HG02610 (cell line): ENCODE data around the gene WIPI1.
A peak's percentile ranks its signal among the peaks of the same experiment; 100 is the strongest.

ENCODE experiments used
- ATAC-seq: cut with Tn5 transposase; IDR thresholded peaks from one replicate; pipeline ENCODE4 v1.9.1; 2021; ENCODE audit warnings: mild to moderate bottlenecking, moderate library complexity; ENCODE audit not compliant: unreplicated experiment

Gene WIPI1

GRCh38 chr17:68461122-68461539 lies 3.8 kb upstream of the WIPI1 start:
- no peak for ATAC-seq

GRCh38 chr17:68460715-68461114 lies 3.4 kb upstream of the WIPI1 start:
- no peak for ATAC-seq

GRCh38 chr17:68460146-68460545 lies 2.9 kb upstream of the WIPI1 start:
- no peak for ATAC-seq

GRCh38 chr17:68459037-68459639 lies 1.8 kb upstream of the WIPI1 start:
- ATAC-seq = peak; percentile 18

GRCh38 chr17:68458260-68459036 lies 1.2 kb upstream of the WIPI1 start:
- no peak for ATAC-seq

- peak; percentile 70 for ATAC-seq
Measured at GRCh38 chr17:68457539-68458259, 403 bp upstream of the WIPI1 start.

- ATAC-seq = no peak
Measured at GRCh38 chr17:68456339-68457167, 743 bp downstream of the WIPI1 start.

GRCh38 chr17:68455901-68456338 lies 1.4 kb downstream of the WIPI1 start:
- ATAC-seq = no peak

- ATAC-seq = no peak
Measured at GRCh38 chr17:68453991-68454665, 3.2 kb downstream of the WIPI1 start.

- no peak for ATAC-seq
Measured at GRCh38 chr17:68452724-68453290, 4.5 kb downstream of the WIPI1 start.

- ATAC-seq = no peak
Measured at GRCh38 chr17:68451670-68452354, 5.5 kb downstream of the WIPI1 start.

GRCh38 chr17:68450801-68451200 lies 6.5 kb downstream of the WIPI1 start:
- ATAC-seq = no peak

GRCh38 chr17:68450391-68450790 lies 6.9 kb downstream of the WIPI1 start:
- ATAC-seq = no peak

GRCh38 chr17:68449021-68449739 lies 8.1 kb downstream of the WIPI1 start:
- no peak for ATAC-seq

GRCh38 chr17:68446626-68447041 lies 10.7 kb downstream of the WIPI1 start:
- no peak for ATAC-seq

- no peak for ATAC-seq
Measured at GRCh38 chr17:68445671-68446070, 11.6 kb downstream of the WIPI1 start.

GRCh38 chr17:68443972-68444464 lies 13.3 kb downstream of the WIPI1 start:
- ATAC-seq = no peak

- ATAC-seq = no peak
Measured at GRCh38 chr17:68441070-68441770, 16.1 kb downstream of the WIPI1 start.
